Measurements from ENCODE around the gene TBC1D25. TPM values are rescaled to one million over a fixed set of nuclear protein-coding genes. Genes with fewer than 3 reads are reported as not detected.
"Not testable (repeated sequence)": the region's sequence is repeated elsewhere in the genome, so short reads cannot be mapped to it uniquely, and the experiment has no call there.

Gene TBC1D25
- total RNA-seq, 1 donor from 2014 or later, result 16.9 TPM

DNA sequence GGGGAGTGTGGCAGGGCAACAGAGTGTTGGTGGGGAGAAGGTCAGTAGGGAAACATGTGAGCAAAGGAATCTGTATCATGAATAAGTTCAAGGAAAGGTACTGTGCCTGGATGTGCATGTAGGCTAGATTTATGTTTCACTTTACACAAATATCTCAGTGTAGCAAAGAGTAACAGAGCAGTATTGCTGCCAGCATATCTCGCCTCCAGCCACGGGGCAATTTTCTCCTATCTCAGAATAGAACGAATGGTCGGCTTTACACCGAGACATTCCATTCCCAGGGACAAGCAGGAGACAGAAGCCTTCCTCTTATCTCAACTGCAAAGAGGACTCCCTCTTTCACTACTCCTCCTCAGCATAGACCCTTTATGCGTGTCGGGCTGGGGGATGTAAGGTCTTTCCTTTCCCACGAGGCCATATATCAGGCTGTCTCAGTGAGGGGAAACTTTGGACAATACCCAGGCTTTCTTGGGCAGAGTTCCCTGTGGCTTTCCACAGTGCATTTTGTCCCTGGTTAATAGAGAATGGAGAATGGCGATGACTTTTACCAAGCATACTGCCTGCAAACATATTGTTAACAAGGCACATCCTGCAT is 16.3 kb downstream of the TBC1D25 start:
- intact Hi-C loops (cut with micrococcal nuclease), result not testable (repeated sequence)

DNA sequence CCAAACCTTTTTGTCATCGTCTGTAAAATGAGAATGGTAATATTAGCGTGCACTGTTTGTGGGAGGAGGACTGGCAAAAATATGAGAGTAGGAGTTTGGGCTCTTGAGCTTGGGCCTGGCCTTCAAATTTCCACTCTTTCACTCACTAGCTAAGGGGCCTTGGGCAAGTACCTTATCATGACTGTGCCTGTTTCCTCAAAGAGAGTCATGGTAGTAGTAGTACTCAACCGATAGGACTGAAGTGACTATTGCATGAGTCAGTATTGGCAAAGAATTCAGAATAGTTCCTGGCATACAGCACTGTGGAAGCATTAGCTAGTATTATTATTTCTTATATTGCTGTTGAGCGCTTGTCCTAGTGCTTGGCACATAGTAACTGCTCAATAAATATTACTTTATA is 18.8 kb downstream of the TBC1D25 start:
- intact Hi-C loops (cut with micrococcal nuclease), result no loop called here

DNA sequence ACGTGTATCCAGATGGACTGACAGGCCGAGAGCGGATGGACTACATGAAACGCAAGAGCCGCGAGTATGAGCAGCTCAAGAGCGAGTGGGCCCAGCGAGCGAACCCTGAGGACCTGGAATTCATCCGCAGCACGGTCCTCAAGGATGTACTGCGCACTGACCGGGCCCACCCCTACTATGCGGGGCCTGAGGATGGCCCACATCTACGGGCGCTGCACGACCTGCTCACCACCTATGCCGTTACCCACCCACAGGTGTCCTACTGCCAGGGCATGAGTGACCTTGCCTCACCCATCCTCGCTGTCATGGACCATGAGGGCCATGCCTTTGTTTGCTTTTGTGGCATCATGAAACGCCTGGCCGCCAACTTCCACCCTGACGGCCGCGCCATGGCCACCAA is 20.1 kb downstream of the TBC1D25 start:
- intact Hi-C loops (cut with micrococcal nuclease), result no loop called here

DNA sequence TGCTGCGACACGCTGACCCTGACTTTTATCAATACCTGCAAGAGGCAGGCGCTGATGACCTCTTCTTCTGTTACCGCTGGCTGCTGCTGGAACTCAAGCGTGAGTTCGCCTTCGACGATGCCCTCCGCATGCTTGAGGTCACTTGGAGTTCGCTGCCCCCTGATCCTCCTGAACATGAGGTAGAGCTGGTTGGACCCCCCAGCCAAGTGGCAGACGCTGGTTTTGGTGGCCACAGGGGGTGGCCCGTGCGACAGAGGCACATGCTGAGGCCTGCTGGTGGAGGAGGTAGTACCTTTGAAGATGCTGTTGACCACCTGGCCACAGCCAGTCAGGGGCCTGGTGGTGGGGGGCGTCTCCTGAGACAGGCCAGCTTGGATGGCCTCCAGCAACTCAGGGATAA is 20.5 kb downstream of the TBC1D25 start:
- intact Hi-C loops (cut with micrococcal nuclease), result no loop called here

DNA sequence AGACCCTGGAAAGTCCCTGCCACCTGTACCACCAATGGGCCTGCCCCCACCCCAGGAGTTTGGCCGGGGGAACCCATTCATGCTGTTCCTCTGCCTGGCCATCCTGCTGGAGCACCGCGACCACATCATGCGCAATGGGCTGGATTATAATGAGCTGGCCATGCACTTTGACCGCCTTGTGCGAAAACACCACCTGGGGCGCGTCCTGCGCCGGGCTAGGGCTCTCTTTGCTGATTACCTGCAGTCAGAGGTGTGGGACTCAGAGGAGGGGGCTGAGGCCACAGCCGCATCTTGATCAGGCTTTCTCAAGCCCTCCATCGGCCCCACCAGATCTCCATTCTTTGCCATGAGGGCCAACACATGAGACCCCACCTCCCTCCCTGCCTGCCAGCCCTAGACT is 21.2 kb downstream of the TBC1D25 start:
- intact Hi-C loops (cut with micrococcal nuclease), result no loop called here

DNA sequence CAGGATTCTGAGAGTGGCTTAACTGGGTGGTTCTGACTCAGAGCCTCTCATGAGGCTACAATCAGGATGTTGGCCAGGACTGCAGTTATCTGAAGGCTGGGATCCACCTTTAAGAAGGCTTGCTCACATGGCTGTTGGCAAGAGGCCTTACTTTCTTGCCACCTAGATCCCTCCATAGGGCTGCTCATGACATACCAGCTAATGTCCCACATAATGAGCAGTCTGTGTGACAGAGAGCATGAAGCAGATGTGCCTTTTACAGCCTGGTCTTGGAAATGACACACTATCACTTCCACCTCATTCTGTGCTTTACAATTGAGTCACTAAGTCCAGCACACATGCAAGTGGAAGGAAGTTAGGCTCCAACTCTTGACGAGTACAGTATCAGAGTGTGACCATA is 30.4 kb downstream of the TBC1D25 start:
- intact Hi-C loops (cut with micrococcal nuclease), result loop anchor here (10.0 kb wide), 1 partner anchor 125 kb away; the partner anchor contains the start of gene SUV39H1

DNA sequence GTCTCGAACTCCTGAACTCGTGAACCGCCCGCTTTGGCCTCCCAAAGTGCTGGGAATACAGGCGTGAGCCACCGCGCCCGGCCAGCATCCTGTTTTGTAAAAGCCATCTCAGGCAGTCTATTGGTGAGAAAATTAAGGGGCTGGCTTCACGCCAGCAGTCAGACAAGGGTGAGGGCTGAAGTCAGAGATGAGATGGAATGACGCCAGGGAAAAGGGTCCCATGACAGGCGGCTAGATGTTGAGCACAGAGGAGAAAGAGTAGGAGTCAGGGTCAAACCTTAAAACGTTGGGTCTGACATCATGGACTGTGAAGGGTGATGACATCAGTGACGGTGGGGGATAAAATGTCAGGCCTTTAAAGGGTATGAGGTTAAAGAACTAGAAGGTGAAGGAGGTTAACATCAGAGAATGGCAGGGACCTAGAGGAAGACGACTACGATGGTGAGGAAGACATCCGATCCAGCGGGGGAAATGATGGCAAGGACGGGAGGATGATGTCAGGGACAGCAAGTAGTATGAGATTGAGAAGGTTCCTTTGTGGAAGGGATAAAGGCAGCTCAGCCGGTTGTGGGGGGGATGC is 34.3 kb downstream of the TBC1D25 start:
- intact Hi-C loops (cut with micrococcal nuclease), result loop anchor here (1.0 to 10.0 kb wide), 7 partner anchors 24 to 227 kb away; partner anchors contain the start of genes EBP, SUV39H1, TBC1D25 and WDR13

DNA sequence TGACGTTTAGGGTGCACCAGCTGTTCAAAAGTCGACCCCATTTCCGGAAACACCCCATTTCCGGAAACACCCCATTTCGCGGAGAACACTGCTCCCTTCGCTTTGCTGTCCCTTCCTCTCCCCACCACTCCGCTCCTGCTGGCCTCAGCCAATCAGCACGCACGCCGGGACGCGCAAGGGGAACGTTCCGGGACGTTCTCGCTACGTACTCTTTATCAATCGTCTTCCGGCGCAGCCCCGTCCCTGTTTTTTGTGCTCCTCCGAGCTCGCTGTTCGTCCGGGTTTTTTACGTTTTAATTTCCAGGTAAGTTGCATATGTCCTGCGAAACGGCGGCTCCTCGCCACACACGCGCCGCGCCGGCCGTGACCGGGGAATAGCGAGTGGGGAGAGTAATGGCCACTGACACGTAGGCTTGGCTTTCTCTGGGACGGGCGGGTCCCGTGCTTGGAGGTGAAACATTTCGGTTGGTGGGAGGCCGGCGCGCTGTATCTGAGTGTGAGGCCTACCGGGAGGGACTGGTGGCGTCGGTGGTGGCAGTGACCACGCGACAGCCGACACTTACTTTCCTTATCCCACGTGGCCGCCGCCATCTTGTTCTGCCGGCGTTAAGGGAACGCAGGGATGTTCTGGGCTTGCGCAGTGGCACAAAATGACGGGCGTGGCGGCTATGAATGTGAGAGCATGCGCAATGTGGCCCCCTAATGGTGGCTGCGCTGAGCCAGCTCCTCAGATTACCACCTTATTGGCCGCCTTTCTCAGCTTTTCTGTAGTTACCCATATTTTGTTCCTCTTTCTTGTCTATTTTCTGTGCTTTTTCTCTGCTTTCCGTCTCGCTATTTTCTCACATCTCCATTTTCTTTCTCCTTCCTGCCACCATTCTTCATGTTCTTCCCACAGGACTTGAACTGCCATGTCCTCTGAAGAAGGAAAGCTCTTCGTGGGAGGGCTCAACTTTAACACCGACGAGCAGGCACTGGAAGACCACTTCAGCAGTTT is 35.1 kb downstream of the TBC1D25 start, which contains the start of gene RBM3:
TSS of gene RBM3 (plus strand) at position 215 of the 997 bp plus-strand sequence. CDS start at position 912, 697 bp downstream.
- intact Hi-C loops (cut with micrococcal nuclease), result loop anchor here (1.0 to 10.0 kb wide), 7 partner anchors 23 to 226 kb away; partner anchors contain the start of genes EBP, SUV39H1, TBC1D25 and WDR13

DNA sequence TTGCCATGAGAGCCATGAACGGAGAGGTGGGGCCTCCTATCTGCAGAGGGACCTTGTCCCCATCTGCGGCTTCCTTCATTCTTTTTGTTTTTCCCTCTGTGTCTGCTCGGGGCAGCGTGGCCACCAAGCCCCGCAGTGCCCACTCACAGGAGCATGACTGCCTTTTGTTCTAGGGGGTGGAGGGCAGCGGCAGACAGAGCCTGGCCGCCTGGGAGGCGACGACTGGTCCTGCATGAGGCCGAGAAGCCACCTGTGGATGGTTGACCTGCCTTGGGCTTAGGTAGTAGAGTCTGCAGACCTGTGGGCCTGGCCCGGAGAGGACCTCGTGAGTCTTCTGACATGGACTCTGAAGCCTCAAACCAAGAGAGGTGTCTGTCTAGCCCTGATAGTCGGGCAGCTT is 36.1 kb downstream of the TBC1D25 start:
- intact Hi-C loops (cut with micrococcal nuclease), result loop anchor here (2.0 to 10.0 kb wide), 2 partner anchors 119 to 225 kb away; partner anchors contain the start of gene SUV39H1

DNA sequence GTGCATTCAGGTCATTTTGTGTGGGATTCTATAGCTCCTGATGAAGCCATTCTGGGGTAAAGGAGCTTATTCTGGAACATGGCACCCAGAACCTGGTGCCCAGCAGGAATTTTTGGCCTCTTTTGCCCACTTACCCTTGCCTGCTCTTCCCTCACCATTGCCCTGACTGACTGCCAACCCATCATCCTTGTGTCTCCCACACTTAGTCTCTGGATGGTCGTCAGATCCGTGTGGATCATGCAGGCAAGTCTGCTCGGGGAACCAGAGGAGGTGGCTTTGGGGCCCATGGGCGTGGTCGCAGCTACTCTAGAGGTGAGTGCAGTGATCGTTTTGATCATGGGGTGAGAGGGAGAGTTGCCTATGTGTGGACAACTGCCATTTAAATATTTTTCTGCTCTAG is 36.6 kb downstream of the TBC1D25 start:
- intact Hi-C loops (cut with micrococcal nuclease), result loop anchor here (10.0 kb wide), 1 partner anchor 119 kb away; the partner anchor contains the start of gene SUV39H1

DNA sequence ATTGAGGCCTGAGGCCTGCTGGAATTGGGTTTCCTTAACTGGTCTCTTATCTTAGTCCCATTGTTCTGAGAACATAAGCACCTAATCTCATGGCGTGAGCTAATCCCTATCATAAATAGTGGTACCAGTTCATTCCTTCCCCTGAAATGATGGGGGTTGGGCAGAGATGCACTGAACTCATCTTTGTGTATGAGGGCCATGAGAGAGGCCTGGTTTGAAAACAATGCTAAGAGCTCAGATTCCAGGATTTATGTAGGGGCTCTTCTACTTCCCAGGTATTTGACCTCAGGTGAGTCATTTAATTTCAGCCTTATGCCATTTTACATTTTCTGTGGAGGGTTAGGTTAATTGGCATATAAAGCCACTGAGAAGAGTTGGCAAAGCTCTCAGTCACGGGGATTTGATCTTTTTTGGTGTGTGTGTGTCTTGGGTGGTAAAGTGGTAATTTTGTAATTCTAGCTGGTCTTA is 39.2 kb downstream of the TBC1D25 start:
- intact Hi-C loops (cut with micrococcal nuclease), result loop anchor here (10.0 kb wide), 1 partner anchor 116 kb away; the partner anchor contains the start of gene SUV39H1

DNA sequence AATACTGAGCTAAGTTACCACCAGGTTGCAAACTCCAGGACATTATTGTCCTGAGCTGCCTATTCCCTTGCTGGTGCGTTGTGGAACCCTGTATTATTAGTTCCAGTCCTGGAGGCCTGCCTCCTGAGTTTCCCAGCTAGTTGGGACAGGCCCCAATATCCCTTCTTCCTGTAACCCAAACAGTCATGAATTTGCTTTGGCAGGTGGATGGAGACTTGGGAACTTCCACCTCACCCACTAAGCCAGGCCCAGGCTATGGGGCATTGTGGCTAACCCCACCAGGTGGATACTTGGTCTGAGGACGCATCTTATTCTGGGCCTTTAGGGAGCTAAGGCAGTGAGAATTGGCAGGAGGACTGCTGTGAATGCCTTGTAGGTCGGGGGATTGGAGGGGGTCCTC is 39.7 kb downstream of the TBC1D25 start:
- intact Hi-C loops (cut with micrococcal nuclease), result loop anchor here (10.0 kb wide), 1 partner anchor 116 kb away; the partner anchor contains the start of gene SUV39H1

DNA sequence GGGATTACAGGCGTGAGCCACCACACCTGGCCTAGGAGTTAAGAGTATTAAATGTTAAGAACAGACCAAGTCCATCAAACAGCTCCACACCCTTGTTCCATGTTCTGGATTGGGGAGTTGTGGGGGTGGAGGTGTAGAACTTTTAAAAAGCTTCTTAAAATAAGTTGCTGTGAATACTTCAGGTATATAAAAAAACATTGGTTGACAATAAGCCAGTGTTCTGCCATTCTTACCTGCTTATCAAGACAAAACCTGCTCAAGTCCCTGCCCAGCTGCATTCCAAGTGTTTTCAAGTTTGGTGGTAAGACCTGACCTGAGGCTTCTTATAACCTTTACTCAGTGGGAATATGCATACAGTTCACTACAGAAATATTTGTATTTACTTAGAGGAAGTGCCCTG is 41.1 kb downstream of the TBC1D25 start:
- intact Hi-C loops (cut with micrococcal nuclease), result no loop called here

DNA sequence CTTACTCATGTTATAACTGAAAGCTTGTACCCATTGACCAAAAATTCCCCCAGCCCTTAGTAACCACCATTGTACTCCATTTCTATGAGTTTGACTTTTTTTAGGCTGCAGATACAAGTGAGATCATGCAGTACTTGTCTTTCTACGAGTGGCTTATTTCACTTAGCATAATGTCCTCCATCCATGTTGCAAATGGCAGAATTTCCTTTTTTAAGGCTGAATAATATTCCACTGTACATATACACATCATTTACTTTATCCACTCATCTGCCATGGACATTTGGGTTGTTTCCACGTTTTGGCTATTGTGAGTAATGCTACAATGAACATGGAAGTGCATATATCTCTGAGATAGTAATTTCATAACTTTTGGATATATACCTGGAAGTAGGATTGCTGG is 45.2 kb downstream of the TBC1D25 start:
- intact Hi-C loops (cut with micrococcal nuclease), result no loop called here

DNA sequence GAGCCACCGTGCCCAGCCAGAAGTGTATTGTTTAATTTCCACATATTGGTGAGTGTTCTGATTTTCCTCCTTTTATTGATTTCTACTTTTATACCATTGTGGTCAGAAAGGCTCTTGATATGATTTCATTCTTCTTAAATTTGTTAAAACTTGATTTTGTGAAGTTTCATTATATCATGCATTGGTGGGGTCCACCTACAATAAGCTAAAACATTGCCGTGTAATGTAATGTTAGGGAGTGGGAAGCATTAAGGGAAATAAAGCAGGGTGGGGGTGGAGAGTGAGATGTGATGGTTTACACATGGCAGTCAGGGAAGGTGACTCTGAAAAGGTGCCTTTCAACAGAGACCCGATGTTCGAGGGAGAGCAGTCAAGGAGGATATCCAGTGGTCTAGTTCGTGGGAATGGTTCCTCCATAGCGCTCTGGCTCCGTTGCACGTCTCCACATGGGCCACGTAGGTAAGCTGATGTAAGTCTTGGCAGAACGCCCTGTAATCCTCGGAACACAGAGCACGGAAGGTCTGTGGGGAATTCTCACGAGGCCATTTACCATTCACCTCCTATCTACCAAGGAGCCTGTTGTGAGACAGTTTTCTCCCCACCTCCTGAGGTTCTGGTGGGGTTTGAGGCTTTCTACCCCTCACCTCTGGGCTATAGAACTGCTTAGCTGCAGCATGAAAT is 50.1 kb downstream of the TBC1D25 start:
- intact Hi-C loops (cut with micrococcal nuclease), result no loop called here

DNA sequence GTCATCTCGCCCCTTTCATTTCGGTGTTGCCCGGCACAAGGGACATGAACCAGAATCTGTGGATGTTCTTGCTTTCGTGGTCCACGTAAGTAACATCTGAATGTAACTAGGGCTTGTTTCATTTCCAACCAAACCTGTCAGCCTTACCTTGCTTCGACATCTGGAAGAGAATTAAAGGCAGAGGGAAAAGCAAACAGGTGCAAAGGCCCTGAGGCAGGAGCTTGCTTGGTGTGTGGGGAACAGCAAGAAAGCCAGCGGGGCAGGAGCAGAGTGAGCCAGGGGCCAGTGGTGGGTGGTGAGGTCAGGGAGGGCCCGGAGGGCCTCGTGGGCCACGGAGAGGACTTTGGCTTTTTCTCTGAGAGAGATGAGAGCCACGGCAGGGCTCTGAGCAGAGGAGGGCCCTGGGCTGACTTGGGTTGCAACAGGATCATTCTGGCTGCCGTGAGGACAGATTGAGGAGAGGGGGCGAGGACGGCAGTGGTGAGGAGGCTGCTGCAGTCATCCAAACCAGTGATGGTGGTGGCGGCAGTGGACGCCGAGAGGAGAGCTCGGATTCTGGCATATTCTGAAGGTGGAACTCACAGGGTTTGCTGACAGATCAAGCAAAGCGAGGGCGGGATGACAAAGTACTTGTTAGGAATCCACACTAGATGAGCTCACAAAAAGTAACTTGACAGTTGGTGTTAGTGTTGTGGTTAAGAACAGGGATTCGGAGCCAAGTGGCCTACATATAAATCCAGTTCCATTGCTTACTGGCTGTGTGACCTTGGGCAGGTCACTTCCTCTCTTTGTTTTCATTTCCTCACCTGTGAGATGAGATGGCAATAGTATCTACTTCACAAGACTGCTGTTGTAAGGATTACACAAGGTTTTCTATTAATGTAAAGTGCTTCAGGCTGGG is 50.9 kb downstream of the TBC1D25 start:
- intact Hi-C loops (cut with micrococcal nuclease), result no loop called here

DNA sequence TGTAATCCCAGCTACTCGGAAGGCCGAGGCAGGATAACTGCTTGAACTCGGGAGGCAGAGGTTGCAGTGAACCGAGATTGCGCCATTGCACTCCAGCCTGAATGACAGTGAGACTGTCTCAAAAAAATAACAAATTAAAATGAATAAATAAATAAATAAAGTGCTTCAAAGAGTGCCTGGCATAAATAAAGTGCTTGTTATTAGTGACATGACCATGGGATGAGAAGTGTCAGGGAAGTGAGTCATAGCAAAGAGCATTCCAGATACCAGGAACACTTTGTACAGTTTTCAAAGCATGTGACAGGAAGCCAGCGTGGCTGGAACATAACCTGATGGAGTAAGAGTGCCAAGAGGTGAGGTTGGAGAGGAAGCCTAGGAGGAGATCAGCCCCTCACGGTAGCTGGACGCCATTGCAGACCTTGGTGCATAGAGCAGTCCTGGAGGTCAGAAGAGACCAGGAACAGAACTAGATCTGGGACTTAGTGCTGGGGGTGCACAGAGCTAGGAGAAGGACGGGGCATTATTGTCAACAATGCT is 51.8 kb downstream of the TBC1D25 start:
- intact Hi-C loops (cut with micrococcal nuclease), result no loop called here

DNA sequence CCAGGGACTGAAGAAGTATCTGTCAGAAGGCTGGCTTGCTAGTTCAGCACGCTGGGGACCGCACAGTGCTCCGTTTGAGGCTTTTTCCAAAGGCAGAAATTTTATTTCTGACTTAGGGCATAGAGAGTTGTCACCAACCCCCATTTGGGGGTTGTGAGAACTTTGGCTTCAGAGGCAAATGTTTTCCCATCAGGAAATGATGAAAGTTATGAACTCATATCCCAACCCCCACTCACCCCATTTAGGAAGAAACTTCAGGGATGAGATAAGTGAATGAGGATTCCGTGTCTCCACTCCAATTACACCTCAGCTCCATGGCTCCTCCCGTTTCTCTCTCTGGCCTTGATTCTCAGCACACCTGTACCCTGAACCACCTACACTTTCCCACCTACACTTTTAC is 53.5 kb downstream of the TBC1D25 start:
- intact Hi-C loops (cut with micrococcal nuclease), result no loop called here

DNA sequence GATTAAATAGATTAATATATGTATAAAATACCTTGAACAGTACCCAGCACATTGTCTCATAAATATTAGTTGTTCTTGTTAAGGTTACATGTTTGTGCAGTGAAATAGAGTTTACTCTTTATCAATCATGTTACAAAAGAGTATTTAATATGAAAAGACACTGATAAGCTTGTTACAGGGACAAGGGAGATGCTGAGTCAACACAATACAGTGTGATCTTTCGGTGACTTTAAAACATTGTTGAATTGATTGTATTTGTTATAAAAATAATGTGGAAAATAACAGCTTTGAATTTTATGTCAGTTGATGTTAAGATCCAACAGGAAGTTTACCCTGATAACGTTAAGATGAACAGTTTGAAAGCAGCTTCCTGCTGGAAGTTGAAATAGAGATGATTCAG is 56.4 kb downstream of the TBC1D25 start:
- intact Hi-C loops (cut with micrococcal nuclease), result loop anchor here (2.0 kb wide), 1 partner anchor 55 kb away; no protein-coding TSS in a partner anchor
